ENCODE measurements around the gene P2RY14. TPM values are rescaled to one million over a fixed set of nuclear protein-coding genes. Genes with fewer than 3 reads are reported as not detected.

Gene P2RY14
- total and polyA plus RNA-seq, 2 of the 13 experiments (the other 11 are each of a cell fraction or from before 2014, with no cell fraction given): not detected

- TF ChIP-seq ZSCAN9 (CRISPR knock-in tag; IDR thresholded peaks at IDR 0.05; ENCODE audit: borderline replicate concordance): peak; percentile 86
- peak; percentile 85; the same call in 1 of the 2 replicates for TF ChIP-seq SIX4 (CRISPR knock-in tag; IDR thresholded peaks at IDR 0.05)
- no peak for TF ChIP-seq ZNF160 (CRISPR knock-in tag; IDR thresholded peaks at IDR 0.05)
- TF ChIP-seq, protein P1, sequence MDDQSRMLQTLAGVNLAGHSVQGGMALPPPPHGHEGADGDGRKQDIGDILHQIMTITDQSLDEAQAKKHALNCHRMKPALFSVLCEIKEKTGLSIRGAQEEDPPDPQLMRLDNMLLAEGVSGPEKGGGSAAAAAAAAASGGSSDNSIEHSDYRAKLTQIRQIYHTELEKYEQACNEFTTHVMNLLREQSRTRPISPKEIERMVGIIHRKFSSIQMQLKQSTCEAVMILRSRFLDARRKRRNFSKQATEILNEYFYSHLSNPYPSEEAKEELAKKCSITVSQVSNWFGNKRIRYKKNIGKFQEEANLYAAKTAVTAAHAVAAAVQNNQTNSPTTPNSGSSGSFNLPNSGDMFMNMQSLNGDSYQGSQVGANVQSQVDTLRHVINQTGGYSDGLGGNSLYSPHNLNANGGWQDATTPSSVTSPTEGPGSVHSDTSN (CRISPR knock-in tag; IDR thresholded peaks at IDR 0.05; ENCODE audit: borderline replicate concordance): no peak
- no peak for TF ChIP-seq ZNF850 (CRISPR knock-in tag; conservative IDR thresholded peaks at IDR 0.05)
- TF ChIP-seq, protein P2, sequence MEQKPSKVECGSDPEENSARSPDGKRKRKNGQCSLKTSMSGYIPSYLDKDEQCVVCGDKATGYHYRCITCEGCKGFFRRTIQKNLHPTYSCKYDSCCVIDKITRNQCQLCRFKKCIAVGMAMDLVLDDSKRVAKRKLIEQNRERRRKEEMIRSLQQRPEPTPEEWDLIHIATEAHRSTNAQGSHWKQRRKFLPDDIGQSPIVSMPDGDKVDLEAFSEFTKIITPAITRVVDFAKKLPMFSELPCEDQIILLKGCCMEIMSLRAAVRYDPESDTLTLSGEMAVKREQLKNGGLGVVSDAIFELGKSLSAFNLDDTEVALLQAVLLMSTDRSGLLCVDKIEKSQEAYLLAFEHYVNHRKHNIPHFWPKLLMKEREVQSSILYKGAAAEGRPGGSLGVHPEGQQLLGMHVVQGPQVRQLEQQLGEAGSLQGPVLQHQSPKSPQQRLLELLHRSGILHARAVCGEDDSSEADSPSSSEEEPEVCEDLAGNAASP (CRISPR knock-in tag; IDR thresholded peaks at IDR 0.05; ENCODE audit: borderline replicate concordance): peak; percentile 74; the same call in 1 of the 2 replicates
- TF ChIP-seq NR2F6 (IDR thresholded peaks at IDR 0.05): peak; percentile 90
- peak; percentile 93 for TF ChIP-seq NR2F6 (CRISPR knock-in tag; IDR thresholded peaks at IDR 0.05)
- no peak; the same call in 1 of the 2 replicates for TF ChIP-seq ZNF580 (CRISPR knock-in tag; IDR thresholded peaks at IDR 0.05; ENCODE audit: borderline replicate concordance, low read depth)
- TF ChIP-seq TEAD2 (CRISPR knock-in tag; IDR thresholded peaks at IDR 0.05): no peak
- TF ChIP-seq, protein P3, sequence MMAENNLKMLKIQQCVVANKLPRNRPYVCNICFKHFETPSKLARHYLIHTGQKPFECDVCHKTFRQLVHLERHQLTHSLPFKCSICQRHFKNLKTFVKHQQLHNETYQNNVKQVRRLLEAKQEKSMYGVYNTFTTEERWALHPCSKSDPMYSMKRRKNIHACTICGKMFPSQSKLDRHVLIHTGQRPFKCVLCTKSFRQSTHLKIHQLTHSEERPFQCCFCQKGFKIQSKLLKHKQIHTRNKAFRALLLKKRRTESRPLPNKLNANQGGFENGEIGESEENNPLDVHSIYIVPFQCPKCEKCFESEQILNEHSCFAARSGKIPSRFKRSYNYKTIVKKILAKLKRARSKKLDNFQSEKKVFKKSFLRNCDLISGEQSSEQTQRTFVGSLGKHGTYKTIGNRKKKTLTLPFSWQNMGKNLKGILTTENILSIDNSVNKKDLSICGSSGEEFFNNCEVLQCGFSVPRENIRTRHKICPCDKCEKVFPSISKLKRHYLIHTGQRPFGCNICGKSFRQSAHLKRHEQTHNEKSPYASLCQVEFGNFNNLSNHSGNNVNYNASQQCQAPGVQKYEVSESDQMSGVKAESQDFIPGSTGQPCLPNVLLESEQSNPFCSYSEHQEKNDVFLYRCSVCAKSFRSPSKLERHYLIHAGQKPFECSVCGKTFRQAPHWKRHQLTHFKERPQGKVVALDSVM (CRISPR knock-in tag; IDR thresholded peaks at IDR 0.05): no peak
- no peak for TF ChIP-seq CERS6 (CRISPR knock-in tag; IDR thresholded peaks at IDR 0.05)
- TF ChIP-seq ZNF747 (CRISPR knock-in tag; IDR thresholded peaks at IDR 0.05; ENCODE audit: borderline replicate concordance): peak; percentile 61; the same call in 1 of the 2 replicates
- TF ChIP-seq FOXK1 (CRISPR knock-in tag; IDR thresholded peaks at IDR 0.05; ENCODE audit: borderline replicate concordance, low read depth): peak; percentile 73; the same call in 1 of the 2 replicates
- no peak for TF ChIP-seq NFE2 (CRISPR knock-in tag; IDR thresholded peaks at IDR 0.05)
- TF ChIP-seq ZNF234 (CRISPR knock-in tag; conservative IDR thresholded peaks at IDR 0.05): no peak
- no peak for TF ChIP-seq ZNF616 (CRISPR knock-in tag; IDR thresholded peaks at IDR 0.05; ENCODE audit: low read depth)
- no peak for TF ChIP-seq ZNF713 (CRISPR knock-in tag; IDR thresholded peaks at IDR 0.05)
- no peak for TF ChIP-seq ZNF18 (CRISPR knock-in tag; IDR thresholded peaks at IDR 0.05; ENCODE audit: insufficient replicate concordance)
- TF ChIP-seq MED1 (CRISPR knock-in tag; IDR thresholded peaks at IDR 0.05): peak; percentile 90
- no peak for TF ChIP-seq CBX2 (IDR thresholded peaks at IDR 0.05; ENCODE audit: low read depth, low read length)
- no peak for TF ChIP-seq CBX2 (CRISPR knock-in tag; IDR thresholded peaks at IDR 0.05; ENCODE audit: low read depth)
- no peak for TF ChIP-seq RORA (CRISPR knock-in tag; IDR thresholded peaks at IDR 0.05)
These were observed 80.2 kb downstream of the P2RY14 start (continued) for GRCh38 chr3:151197981-151198767.

Data from HepG2 (cell line).